Vagina (tissue), 2 donors: Measurements from ENCODE around the gene ATMIN. TPM values are rescaled to one million over a fixed set of nuclear protein-coding genes. Genes with fewer than 3 reads are reported as not detected.

Experiments used
- DNase-seq, 2 donors: peaks; one replicate each; pipeline ENCODE4 v3.0.0-alpha.2; 2017; ENCODE audit errors: extremely low spot score in 2 of 2
- H3K27ac ChIP-seq: fragments of 200-600 bp; sonication (generic); one replicate; pipeline ENCODE4 v1.5.1; 2019
- H3K27me3 ChIP-seq: fragments of 200-600 bp; sonication (generic); one replicate; pipeline ENCODE4 v1.5.1; 2019
- H3K36me3 ChIP-seq, 2 donors: fragments of 200-600 bp; sonication (generic); one replicate each; pipeline ENCODE4 v1.5.1; 2017 to 2019
- H3K4me1 ChIP-seq: fragments of 200-600 bp; sonication (generic); one replicate; pipeline ENCODE4 v1.5.1; 2019
- H3K4me3 ChIP-seq, 2 donors: fragments of 200-600 bp; sonication (generic); 1 replicate in 1 of 2; 2 replicates in 1 of 2; pipeline ENCODE4 v1.5.1; 2016 to 2019
- H3K9me3 ChIP-seq: fragments of 200-600 bp; sonication (generic); one replicate; pipeline ENCODE4 v1.5.1; 2019
- POLR2A ChIP-seq, 2 donors: fragments of 450-650 bp; IDR thresholded peaks; one replicate each; pipeline ENCODE4 v1.6.1; 2017; ENCODE audit warnings: antibody characterized with exemption in 2 of 2, mild to moderate bottlenecking in 2 of 2, moderate library complexity in 2 of 2
- POLR2AphosphoS5 ChIP-seq, 2 donors: sonication (generic); formaldehyde crosslinking; IDR thresholded peaks; one replicate each; pipeline ENCODE4 v1.9.0; 2017; ENCODE audit warnings: antibody characterized with exemption in 2 of 2, mild to moderate bottlenecking in 2 of 2, low read depth in 1 of 2; ENCODE audit not compliant: insufficient read depth in 1 of 2
- intact Hi-C: fragments of 100-400 bp; cut with DNase I; formaldehyde crosslinking; loops from one replicate; pipeline ENCODE4 v1.15.1; 2023
- total RNA-seq: library from RNA; depleted of rRNA; stranded (reverse); fragments of >200 nt; gene quantifications from one replicate; pipeline ENCODE4 v1.2.3, GENCODE V29; 2016
- TF ChIP-seq, protein P1 (sequence below), 3 experiments: fragments of 450-650 bp in 2 of 3; fragments of 200-600 bp in 1 of 3; sonication (generic) in 1 of 3; IDR thresholded peaks; one replicate each; pipeline ENCODE4 v1.5.1; 2017 to 2019; ENCODE audit warnings: antibody characterized with exemption in 3 of 3, mild to moderate bottlenecking in 2 of 3, moderate library complexity in 2 of 3

The ATMIN gene
- total RNA-seq, 1 donor from 2014 or later: 29.7 TPM

DNA sequence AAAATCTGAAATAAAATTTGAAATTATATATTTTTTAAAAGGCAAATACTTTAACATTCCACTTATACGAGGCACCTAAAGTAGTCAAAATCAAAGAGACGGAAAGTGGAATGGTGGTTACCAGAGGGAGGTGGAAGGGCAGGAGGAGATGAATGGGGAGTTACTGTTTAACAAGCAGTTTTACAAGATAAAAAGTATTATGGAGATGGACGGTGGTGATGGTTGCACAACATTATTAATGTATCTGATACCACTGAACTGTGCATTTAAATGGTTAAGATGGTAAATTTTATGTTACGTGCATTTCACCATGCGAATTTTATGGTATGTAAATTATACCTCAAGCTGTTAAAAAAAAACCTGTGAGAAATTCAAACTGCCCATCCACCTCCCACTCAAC lies 34.3 kb upstream of the ATMIN start:
- no peak for DNase-seq
- H3K4me1 ChIP-seq: peaks cover 21% of the 10 kb centered on the region
- H3K36me3 ChIP-seq: no peaks in the 10 kb centered on the region
- no peak overlapping the region for H3K4me3 ChIP-seq
- H3K9me3 ChIP-seq: no peaks in the 10 kb centered on the region
- intact Hi-C loops: no loop called here
- H3K27ac ChIP-seq: no peak overlapping the region
- TF ChIP-seq, protein P1, sequence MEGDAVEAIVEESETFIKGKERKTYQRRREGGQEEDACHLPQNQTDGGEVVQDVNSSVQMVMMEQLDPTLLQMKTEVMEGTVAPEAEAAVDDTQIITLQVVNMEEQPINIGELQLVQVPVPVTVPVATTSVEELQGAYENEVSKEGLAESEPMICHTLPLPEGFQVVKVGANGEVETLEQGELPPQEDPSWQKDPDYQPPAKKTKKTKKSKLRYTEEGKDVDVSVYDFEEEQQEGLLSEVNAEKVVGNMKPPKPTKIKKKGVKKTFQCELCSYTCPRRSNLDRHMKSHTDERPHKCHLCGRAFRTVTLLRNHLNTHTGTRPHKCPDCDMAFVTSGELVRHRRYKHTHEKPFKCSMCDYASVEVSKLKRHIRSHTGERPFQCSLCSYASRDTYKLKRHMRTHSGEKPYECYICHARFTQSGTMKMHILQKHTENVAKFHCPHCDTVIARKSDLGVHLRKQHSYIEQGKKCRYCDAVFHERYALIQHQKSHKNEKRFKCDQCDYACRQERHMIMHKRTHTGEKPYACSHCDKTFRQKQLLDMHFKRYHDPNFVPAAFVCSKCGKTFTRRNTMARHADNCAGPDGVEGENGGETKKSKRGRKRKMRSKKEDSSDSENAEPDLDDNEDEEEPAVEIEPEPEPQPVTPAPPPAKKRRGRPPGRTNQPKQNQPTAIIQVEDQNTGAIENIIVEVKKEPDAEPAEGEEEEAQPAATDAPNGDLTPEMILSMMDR (IDR thresholded peaks at IDR 0.05): no peak
- TF ChIP-seq POLR2A (IDR thresholded peaks at IDR 0.05) (no peak), POLR2AphosphoS5 (IDR thresholded peaks at IDR 0.05; ENCODE audit: insufficient read depth in 1 of 2, low read depth in 1 of 2) (no peak)
- no peaks in the 10 kb centered on the region for H3K27me3 ChIP-seq

- H3K27me3 ChIP-seq: no peaks in the 10 kb centered on the region
- no peaks in the 10 kb centered on the region for H3K9me3 ChIP-seq
- DNase-seq: no peak
- H3K36me3 ChIP-seq: no peaks in the 10 kb centered on the region
- intact Hi-C loops: no loop called here
- TF ChIP-seq POLR2AphosphoS5 (IDR thresholded peaks at IDR 0.05; ENCODE audit: insufficient read depth in 1 of 2, low read depth in 1 of 2): no peak
- TF ChIP-seq, protein P1 (IDR thresholded peaks at IDR 0.05): no peak
- TF ChIP-seq POLR2A (IDR thresholded peaks at IDR 0.05): no peak
- H3K4me1 ChIP-seq: peaks cover 25% of the 10 kb centered on the region
- H3K4me3 ChIP-seq: no peak overlapping the region
- no peak overlapping the region for H3K27ac ChIP-seq
Measured at GRCh38 chr16:81003064-81003463, 32.6 kb upstream of the ATMIN start.

DNA sequence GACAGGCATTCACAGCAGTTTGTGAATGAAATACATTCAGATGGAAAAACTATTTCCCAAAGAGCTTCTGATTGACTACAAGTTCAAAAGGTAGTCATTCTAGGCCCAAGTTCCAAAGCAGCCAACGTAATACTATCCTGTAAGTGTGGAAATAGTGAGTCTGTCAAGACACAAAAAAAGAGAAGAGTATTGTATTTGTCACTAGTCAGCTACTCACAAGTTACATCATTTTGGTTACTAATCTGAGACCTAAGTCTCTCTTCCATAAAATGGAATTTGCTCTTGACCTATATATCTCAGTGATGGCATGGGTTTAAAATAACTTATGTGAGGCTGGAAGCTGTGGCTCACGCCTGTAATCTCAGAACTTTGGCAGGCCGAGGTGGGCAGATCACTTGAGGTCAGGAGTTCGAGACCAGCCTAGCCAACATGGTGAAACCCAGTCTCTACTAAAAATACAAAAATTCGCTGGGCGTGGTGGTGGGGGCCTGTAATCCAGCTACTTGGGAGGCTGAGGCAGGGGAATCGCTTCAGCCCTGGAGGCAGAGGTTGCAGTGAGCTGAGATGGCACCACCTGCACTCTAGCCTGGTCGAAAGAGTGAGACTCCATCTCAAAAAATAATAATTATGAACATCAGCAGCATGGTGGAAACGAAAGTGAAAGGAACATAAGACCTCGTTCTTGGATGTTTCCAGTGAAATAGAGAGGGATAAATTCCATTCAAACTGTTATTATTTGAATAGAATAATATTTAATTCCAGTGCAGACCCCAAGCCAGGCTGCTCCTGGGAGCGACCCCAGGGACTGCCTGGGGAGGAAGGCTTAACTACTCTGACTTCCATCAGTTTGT lies 31.8 kb upstream of the ATMIN start:
- Histone ChIP-seq H3K9me3 (no peaks in the 10 kb centered on the region), H3K4me3 (no peak overlapping the region), H3K4me1 (peaks cover 28% of the 10 kb centered on the region), H3K27ac (peak overlapping the region; percentile 25), H3K36me3 (no peaks in the 10 kb centered on the region), H3K27me3 (no peaks in the 10 kb centered on the region)
- no peak for DNase-seq
- TF ChIP-seq, protein P1 (IDR thresholded peaks at IDR 0.05): no peak
- TF ChIP-seq POLR2A (IDR thresholded peaks at IDR 0.05) (no peak), POLR2AphosphoS5 (IDR thresholded peaks at IDR 0.05; ENCODE audit: insufficient read depth in 1 of 2, low read depth in 1 of 2) (no peak)
- intact Hi-C loops: no loop called here

GRCh38 chr16:81004646-81005353 lies 30.8 kb upstream of the ATMIN start:
- no peaks in the 10 kb centered on the region for H3K36me3 ChIP-seq
- H3K27me3 ChIP-seq: no peaks in the 10 kb centered on the region
- no peak overlapping the region for H3K4me3 ChIP-seq
- TF ChIP-seq, protein P1 (IDR thresholded peaks at IDR 0.05): peak; percentile 40 to 68 (median 54)
- TF ChIP-seq POLR2AphosphoS5 (IDR thresholded peaks at IDR 0.05; ENCODE audit: insufficient read depth in 1 of 2, low read depth in 1 of 2) (peak in 1 of 2 donors; percentile 59), POLR2A (IDR thresholded peaks at IDR 0.05) (no peak)
- H3K27ac ChIP-seq: peak overlapping the region; percentile 25
- no peak for DNase-seq
- intact Hi-C loops: no loop called here
- no peaks in the 10 kb centered on the region for H3K9me3 ChIP-seq
- H3K4me1 ChIP-seq: peaks cover 28% of the 10 kb centered on the region
